Prostate gland (tissue), 2 donors: ENCODE data around the gene TTYH3. TPM values are rescaled to one million over a fixed set of nuclear protein-coding genes. Genes with fewer than 3 reads are reported as not detected.

ENCODE experiments used
- DNase-seq: peaks from one replicate; pipeline ENCODE4 v3.0.0-alpha.2; 2019; ENCODE audit warnings: low spot score
- H3K27ac ChIP-seq, 2 donors: fragments of 200-600 bp; sonication (generic); 2 replicates each; pipeline ENCODE4 v1.5.1; 2017 to 2019
- H3K27me3 ChIP-seq: fragments of 200-600 bp; sonication (generic); replicated peaks from 2 replicates; pipeline ENCODE4 v1.5.1; 2019; ENCODE audit not compliant: insufficient read depth
- H3K36me3 ChIP-seq, 2 donors: fragments of 200-600 bp; sonication (generic); 1 replicate in 1 of 2; 2 replicates in 1 of 2; pipeline versions ENCODE4 v1.5.1 to v1.8.1; 2017 to 2019
- H3K4me1 ChIP-seq: fragments of 200-600 bp; sonication (generic); replicated peaks from 2 replicates; pipeline ENCODE4 v1.5.1; 2019
- H3K4me3 ChIP-seq, 2 donors: fragments of 200-600 bp; sonication (generic); 2 replicates each; pipeline ENCODE4 v1.5.1; 2017 to 2019
- H3K9me3 ChIP-seq: fragments of 200-600 bp; sonication (generic); 2 replicates; pipeline ENCODE4 v1.5.1; 2017
- POLR2A ChIP-seq: fragments of 450-650 bp; IDR thresholded peaks from one replicate; pipeline ENCODE4 v1.6.1; 2016; ENCODE audit warnings: antibody characterized with exemption, mild to moderate bottlenecking
- POLR2AphosphoS5 ChIP-seq: sonication (generic); formaldehyde crosslinking; IDR thresholded peaks from one replicate; pipeline ENCODE4 v1.6.1; 2017; ENCODE audit warnings: antibody characterized with exemption
- WGBS: methylation state at CpG from one replicate; pipeline ENCODE4 v1.1.5; 2018; 5-methylcytosine and 5-hydroxymethylcytosine counted together
- intact Hi-C: fragments of 100-400 bp; cut with DNase I; formaldehyde crosslinking; loops from one replicate; pipeline ENCODE4 v1.14.2; 2022
- total RNA-seq, 2 donors: library from RNA; depleted of rRNA; stranded (reverse); fragments of >200 nt; gene quantifications; one replicate each; pipeline ENCODE4 v1.1.0, GENCODE V29; 2016
- TF ChIP-seq, protein P1 (sequence below), 4 experiments: fragments of 200-600 bp in 2 of 4; fragments of 450-650 bp in 2 of 4; sonication (generic) in 2 of 4; IDR thresholded peaks; 1 replicate in 3 of 4; 2 replicates in 1 of 4; pipeline ENCODE4 v1.5.1; 2016 to 2019; ENCODE audit warnings: antibody characterized with exemption in 4 of 4, mild to moderate bottlenecking in 2 of 4, moderate library complexity in 2 of 4

The TTYH3 gene, protein sequence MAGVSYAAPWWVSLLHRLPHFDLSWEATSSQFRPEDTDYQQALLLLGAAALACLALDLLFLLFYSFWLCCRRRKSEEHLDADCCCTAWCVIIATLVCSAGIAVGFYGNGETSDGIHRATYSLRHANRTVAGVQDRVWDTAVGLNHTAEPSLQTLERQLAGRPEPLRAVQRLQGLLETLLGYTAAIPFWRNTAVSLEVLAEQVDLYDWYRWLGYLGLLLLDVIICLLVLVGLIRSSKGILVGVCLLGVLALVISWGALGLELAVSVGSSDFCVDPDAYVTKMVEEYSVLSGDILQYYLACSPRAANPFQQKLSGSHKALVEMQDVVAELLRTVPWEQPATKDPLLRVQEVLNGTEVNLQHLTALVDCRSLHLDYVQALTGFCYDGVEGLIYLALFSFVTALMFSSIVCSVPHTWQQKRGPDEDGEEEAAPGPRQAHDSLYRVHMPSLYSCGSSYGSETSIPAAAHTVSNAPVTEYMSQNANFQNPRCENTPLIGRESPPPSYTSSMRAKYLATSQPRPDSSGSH
- 10 to 100 TPM; 30.1 to 76.2 TPM for total RNA-seq

DNA sequence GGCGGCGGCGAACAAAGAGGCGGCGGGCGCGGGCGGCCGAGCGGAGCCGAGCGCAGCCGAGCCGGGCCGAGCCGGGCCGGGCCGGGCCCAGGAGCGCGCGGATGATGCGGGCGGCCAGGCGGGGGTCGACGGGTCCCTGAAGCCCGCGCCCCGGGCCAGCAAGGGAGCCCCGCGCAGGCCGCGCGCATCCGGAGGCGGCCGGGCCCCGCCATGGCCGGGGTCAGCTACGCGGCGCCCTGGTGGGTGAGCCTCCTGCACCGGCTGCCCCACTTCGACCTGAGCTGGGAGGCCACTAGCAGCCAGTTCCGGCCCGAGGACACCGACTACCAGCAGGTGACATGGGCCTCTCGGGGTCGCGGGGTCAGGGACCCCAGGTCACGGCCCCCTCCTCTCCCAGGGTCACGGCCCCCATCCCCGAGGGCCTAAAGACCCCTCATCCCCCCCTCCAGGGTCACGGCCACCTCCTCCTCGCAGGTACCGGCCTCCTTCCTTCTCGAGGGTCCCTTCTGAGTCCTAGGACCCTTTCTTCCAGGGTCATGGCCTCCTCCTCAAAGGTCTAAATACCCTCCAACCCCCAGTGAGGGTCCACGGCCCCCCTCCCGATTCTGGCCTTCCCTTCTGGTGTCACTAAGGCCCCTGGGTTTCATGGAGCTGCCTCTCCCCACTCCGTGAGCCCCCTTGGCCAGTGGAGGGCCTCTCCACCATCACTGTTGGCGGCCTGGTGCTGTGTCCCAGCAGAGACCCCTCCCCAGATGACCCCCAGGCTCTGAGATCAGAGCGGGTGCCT is at the start of gene TTYH3:
TTYH3 (plus strand) TSS at position 41 of the 787 bp plus-strand sequence; CDS start at position 211, 170 bp downstream.
- intact Hi-C loops, result loop anchor here (5.0 kb wide), 1 partner anchor 1095 kb away; no protein-coding TSS in a partner anchor
- under 1% methylated on average over 59 of the region's 62 CpGs for WGBS
- no peak for DNase-seq

DNA sequence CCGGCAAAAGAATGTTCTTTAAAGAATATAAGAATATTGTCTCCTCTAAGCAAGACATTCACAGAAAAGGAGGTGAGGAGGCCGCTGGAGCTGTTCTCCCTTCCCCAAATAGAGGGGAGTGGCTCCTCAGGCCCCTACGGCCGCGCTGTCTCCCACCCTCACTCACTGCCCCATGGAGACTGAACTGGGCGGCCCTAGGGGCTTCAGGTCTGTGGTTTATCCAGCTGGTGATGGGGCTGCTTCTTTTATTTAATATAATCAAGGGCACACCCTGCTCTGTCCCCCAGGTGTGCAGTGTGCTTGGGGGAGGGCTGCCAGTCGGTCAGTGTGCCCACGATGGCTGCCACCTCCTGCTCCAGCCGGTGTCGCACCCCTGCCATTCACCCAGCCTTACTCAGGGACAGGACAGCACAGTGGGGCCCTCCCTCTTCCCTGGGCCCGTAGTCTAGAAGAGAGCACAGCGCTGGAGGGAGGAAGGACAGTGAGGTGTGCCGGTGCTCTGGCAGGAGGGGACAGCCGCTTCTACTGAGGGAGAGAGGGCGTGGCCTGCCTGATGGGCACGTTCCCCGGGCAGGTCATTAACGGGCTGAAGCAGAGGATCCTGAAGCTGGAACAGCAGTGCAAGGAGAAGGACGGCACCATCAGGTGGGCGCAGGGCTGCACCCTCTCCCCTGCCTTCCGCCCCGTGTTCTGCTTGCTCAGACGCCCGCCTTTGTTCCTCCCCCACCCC is 49.6 kb upstream of the TTYH3 start:
- no peaks in the 10 kb centered on the region for H3K9me3 ChIP-seq
- WGBS, result 79% methylated on average over 24 of the region's 24 CpGs
- DNase-seq, result no peak
- H3K4me1 ChIP-seq, result no peaks in the 10 kb centered on the region
- intact Hi-C loops, result no loop called here
- TF ChIP-seq, protein P1, sequence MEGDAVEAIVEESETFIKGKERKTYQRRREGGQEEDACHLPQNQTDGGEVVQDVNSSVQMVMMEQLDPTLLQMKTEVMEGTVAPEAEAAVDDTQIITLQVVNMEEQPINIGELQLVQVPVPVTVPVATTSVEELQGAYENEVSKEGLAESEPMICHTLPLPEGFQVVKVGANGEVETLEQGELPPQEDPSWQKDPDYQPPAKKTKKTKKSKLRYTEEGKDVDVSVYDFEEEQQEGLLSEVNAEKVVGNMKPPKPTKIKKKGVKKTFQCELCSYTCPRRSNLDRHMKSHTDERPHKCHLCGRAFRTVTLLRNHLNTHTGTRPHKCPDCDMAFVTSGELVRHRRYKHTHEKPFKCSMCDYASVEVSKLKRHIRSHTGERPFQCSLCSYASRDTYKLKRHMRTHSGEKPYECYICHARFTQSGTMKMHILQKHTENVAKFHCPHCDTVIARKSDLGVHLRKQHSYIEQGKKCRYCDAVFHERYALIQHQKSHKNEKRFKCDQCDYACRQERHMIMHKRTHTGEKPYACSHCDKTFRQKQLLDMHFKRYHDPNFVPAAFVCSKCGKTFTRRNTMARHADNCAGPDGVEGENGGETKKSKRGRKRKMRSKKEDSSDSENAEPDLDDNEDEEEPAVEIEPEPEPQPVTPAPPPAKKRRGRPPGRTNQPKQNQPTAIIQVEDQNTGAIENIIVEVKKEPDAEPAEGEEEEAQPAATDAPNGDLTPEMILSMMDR (IDR thresholded peaks at IDR 0.05), result no peak
- TF ChIP-seq POLR2AphosphoS5, result no peak
- TF ChIP-seq POLR2A, result no peak
- H3K27me3 ChIP-seq, result no peaks in the 10 kb centered on the region
- no peaks in the 10 kb centered on the region for H3K36me3 ChIP-seq
- H3K27ac ChIP-seq, result no peak overlapping the region
- H3K4me3 ChIP-seq, result no peak overlapping the region

More for the DNA sequence above, at the start of gene TTYH3:
- TF ChIP-seq POLR2A (peak; percentile 16), POLR2AphosphoS5 (no peak)
- H3K4me1 ChIP-seq, result peaks cover 15% of the 10 kb centered on the region
- H3K9me3 ChIP-seq, result no peaks in the 10 kb centered on the region
- H3K36me3 ChIP-seq, result no peaks in the 10 kb centered on the region
- peak within 1 kb of the TSS; percentile 68 to 89 for H3K4me3 ChIP-seq
- H3K27ac ChIP-seq, result peak within 1 kb of the TSS; percentile 78 to 81
- no peaks in the 10 kb centered on the region for H3K27me3 ChIP-seq

DNA sequence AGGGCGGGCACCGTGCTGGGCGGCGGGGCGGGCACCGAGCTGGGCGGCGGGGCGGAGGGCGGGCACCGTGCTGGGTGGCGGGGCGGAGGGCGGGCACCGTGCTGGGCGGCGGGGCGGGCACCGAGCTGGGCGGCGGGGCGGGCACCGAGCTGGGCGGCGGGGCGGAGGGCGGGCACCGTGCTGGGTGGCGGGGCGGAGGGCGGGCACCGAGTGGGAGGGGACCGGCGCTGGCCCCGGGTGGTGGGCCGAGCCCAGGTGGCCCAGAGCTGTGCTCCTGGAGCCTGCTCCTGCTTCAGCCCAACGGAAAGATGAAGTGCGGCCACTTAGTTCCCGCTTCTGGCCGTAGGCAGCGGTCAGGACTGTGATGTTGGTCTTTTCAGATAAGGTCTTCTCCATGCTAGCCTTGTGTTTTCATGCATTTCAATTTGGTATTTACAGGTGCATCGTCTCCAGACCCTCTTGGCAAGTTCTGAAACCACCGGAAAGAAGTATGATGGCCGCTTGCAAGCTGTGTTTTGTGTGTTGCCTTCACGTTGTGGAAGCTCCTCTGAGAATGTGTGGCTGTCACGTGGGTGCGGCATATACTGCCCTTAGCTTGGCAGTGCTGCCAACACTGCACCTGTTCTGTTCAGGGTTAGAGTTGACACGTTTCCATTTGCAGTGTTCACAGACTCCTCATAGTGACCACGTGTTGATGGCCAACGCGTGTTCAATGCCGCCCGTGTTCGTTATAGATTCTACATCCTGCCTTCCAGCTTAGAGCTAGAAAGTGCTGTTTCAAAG is 47.8 kb upstream of the TTYH3 start:
- H3K36me3 ChIP-seq, result no peaks in the 10 kb centered on the region
- no peak overlapping the region for H3K4me3 ChIP-seq
- no peak for TF ChIP-seq POLR2AphosphoS5
- TF ChIP-seq, protein P1 (IDR thresholded peaks at IDR 0.05), result no peak
- TF ChIP-seq POLR2A, result no peak

DNA sequence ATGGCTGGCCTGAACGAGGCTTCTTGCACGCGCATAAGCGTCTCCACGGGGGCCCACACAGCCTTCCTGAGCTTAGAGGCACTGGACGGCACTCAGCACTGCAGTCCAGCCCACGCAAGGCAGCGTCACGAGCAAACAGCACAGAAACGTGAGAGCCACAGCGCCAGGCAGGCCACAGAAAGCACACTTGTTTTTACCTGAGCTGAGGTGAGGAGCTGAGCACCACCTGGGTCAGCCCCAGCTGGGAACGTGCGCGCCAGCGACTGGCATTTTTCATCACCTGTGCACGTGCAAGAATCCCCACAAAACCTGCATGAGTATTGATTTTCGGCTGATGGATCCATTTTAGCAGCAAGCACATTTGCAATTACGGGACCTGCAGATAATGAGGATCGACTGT is 46.3 kb upstream of the TTYH3 start:
- TF ChIP-seq, protein P1 (IDR thresholded peaks at IDR 0.05), result no peak
- TF ChIP-seq POLR2AphosphoS5 (no peak), POLR2A (no peak)
- Histone ChIP-seq H3K36me3 (no peaks in the 10 kb centered on the region), H3K27me3 (no peaks in the 10 kb centered on the region), H3K4me3 (no peak overlapping the region), H3K4me1 (no peaks in the 10 kb centered on the region), H3K9me3 (no peaks in the 10 kb centered on the region), H3K27ac (no peak overlapping the region)
- intact Hi-C loops, result no loop called here
- DNase-seq, result no peak
- WGBS, result 85% methylated on average over 19 of the region's 19 CpGs

More for the DNA sequence above, 47.8 kb upstream of the TTYH3 start:
- no peaks in the 10 kb centered on the region for H3K4me1 ChIP-seq
- intact Hi-C loops, result no loop called here
- no peak overlapping the region for H3K27ac ChIP-seq
- no peaks in the 10 kb centered on the region for H3K27me3 ChIP-seq
- H3K9me3 ChIP-seq, result no peaks in the 10 kb centered on the region
- 93% methylated on average over 30 of the region's 54 CpGs for WGBS
- no peak for DNase-seq
